Parathyroid adenoma (tissue), 2 donors: ENCODE results near the gene GPR153.

Experiments
- H2AFZ ChIP-seq: fragments of 300-600 bp; sonication (generic); one replicate; pipeline ENCODE4 v1.7.0; 2017; ENCODE audit warnings: antibody characterized with exemption, mild to moderate bottlenecking
- H3K27ac ChIP-seq: fragments of 300-600 bp; sonication (generic); one replicate; pipeline ENCODE4 v1.7.0; 2017
- H3K27me3 ChIP-seq: fragments of 300-600 bp; sonication (generic); one replicate; pipeline ENCODE4 v1.7.0; 2017; ENCODE audit warnings: low read length; ENCODE audit not compliant: control insufficient read depth, insufficient read depth
- H3K36me3 ChIP-seq: fragments of 300-600 bp; sonication (generic); one replicate; pipeline ENCODE4 v1.7.0; 2017; ENCODE audit warnings: low read length; ENCODE audit not compliant: control insufficient read depth, insufficient read depth
- H3K4me1 ChIP-seq: fragments of 300-600 bp; sonication (generic); one replicate; pipeline ENCODE4 v1.7.0; 2017; ENCODE audit warnings: control low read depth
- H3K4me2 ChIP-seq: fragments of 300-600 bp; sonication (generic); one replicate; pipeline ENCODE4 v1.7.0; 2017; ENCODE audit warnings: low read length
- H3K4me3 ChIP-seq: fragments of 300-600 bp; sonication (generic); one replicate; pipeline ENCODE4 v1.7.0; 2017; ENCODE audit warnings: low read depth, low read length
- H3K79me2 ChIP-seq: fragments of 300-600 bp; sonication (generic); one replicate; pipeline ENCODE4 v1.7.0; 2017; ENCODE audit warnings: control low read depth
- H3K9ac ChIP-seq: fragments of 300-600 bp; sonication (generic); one replicate; pipeline ENCODE4 v1.7.0; 2017; ENCODE audit warnings: mild to moderate bottlenecking
- H3K9me3 ChIP-seq: fragments of 300-600 bp; sonication (generic); one replicate; pipeline ENCODE4 v1.7.0; 2017; ENCODE audit warnings: low read length; ENCODE audit not compliant: control insufficient read depth
- TF ChIP-seq, protein P1 (sequence below): fragments of 300-600 bp; sonication (generic); IDR thresholded peaks from one replicate; pipeline ENCODE4 v1.7.0; 2017; ENCODE audit warnings: antibody characterized with exemption, mild to moderate bottlenecking
- donor health status: primary hyperparathyroidism.

Gene GPR153

GRCh38 chr1:6282577-6283270 is 21.8 kb upstream of the GPR153 start:
- no peaks in the 10 kb centered on the region for H3K36me3 ChIP-seq
- H3K4me2 ChIP-seq = no peak overlapping the region
- no peaks in the 10 kb centered on the region for H3K79me2 ChIP-seq
- no peak overlapping the region for H2AFZ ChIP-seq
- H3K9me3 ChIP-seq = no peaks in the 10 kb centered on the region
- H3K27ac ChIP-seq = no peak overlapping the region
- H3K4me3 ChIP-seq = no peak overlapping the region
- no peaks in the 10 kb centered on the region for H3K27me3 ChIP-seq
- TF ChIP-seq, protein P1, sequence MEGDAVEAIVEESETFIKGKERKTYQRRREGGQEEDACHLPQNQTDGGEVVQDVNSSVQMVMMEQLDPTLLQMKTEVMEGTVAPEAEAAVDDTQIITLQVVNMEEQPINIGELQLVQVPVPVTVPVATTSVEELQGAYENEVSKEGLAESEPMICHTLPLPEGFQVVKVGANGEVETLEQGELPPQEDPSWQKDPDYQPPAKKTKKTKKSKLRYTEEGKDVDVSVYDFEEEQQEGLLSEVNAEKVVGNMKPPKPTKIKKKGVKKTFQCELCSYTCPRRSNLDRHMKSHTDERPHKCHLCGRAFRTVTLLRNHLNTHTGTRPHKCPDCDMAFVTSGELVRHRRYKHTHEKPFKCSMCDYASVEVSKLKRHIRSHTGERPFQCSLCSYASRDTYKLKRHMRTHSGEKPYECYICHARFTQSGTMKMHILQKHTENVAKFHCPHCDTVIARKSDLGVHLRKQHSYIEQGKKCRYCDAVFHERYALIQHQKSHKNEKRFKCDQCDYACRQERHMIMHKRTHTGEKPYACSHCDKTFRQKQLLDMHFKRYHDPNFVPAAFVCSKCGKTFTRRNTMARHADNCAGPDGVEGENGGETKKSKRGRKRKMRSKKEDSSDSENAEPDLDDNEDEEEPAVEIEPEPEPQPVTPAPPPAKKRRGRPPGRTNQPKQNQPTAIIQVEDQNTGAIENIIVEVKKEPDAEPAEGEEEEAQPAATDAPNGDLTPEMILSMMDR = no peak
- peaks cover 3% of the 10 kb centered on the region for H3K4me1 ChIP-seq
- no peak overlapping the region for H3K9ac ChIP-seq

- Histone ChIP-seq H3K36me3 (no peaks in the 10 kb centered on the region), H3K4me2 (no peak overlapping the region), H3K9ac (no peak overlapping the region), H3K9me3 (no peaks in the 10 kb centered on the region), H3K4me3 (no peak overlapping the region), H2AFZ (no peak overlapping the region), H3K4me1 (peaks cover 3% of the 10 kb centered on the region), H3K79me2 (no peaks in the 10 kb centered on the region), H3K27me3 (no peaks in the 10 kb centered on the region), H3K27ac (no peak overlapping the region)
- TF ChIP-seq, protein P1 = no peak
Observed at GRCh38 chr1:6281511-6282402, 20.9 kb upstream of the GPR153 start.

DNA sequence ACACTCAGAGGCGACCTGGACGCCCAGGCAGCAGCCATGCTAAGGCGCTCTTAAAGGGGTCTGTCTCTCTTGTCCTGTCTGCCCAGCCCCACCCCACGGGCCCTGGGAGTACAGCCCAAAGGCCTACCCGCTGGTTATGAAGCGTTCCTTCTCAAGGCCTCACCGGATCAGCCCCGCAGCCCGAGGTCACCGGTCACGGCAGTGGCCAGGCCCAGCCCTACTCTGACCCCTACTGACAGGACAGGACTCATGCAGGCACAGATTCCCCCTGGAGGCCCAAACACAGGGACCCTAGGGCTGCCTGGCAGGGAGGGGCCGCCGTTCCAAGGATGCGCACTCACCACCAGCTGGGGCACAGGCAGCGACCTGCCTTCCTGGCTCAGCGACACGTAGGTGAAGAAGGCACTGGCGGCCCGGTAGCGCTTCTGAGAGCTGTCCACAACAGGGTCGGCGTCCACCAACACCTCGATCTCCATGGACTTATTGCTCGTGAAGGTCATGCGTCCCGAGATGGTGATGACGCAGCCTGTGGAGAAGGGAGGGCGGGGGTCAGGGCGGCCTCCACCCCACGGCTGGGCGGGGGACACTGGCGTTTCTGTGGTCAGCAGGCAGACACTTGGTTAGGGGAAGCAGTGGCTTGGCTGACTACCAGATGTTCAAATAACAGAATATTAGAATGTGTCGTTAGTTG is 20.0 kb upstream of the GPR153 start:
- H3K79me2 ChIP-seq = no peaks in the 10 kb centered on the region
- H3K4me2 ChIP-seq = no peak overlapping the region
- no peaks in the 10 kb centered on the region for H3K27me3 ChIP-seq
- no peak overlapping the region for H3K4me3 ChIP-seq
- H2AFZ ChIP-seq = no peak overlapping the region
- peaks cover 5% of the 10 kb centered on the region for H3K4me1 ChIP-seq
- no peaks in the 10 kb centered on the region for H3K9me3 ChIP-seq
- H3K27ac ChIP-seq = no peak overlapping the region
- no peaks in the 10 kb centered on the region for H3K36me3 ChIP-seq
- TF ChIP-seq, protein P1 = no peak
- no peak overlapping the region for H3K9ac ChIP-seq

DNA sequence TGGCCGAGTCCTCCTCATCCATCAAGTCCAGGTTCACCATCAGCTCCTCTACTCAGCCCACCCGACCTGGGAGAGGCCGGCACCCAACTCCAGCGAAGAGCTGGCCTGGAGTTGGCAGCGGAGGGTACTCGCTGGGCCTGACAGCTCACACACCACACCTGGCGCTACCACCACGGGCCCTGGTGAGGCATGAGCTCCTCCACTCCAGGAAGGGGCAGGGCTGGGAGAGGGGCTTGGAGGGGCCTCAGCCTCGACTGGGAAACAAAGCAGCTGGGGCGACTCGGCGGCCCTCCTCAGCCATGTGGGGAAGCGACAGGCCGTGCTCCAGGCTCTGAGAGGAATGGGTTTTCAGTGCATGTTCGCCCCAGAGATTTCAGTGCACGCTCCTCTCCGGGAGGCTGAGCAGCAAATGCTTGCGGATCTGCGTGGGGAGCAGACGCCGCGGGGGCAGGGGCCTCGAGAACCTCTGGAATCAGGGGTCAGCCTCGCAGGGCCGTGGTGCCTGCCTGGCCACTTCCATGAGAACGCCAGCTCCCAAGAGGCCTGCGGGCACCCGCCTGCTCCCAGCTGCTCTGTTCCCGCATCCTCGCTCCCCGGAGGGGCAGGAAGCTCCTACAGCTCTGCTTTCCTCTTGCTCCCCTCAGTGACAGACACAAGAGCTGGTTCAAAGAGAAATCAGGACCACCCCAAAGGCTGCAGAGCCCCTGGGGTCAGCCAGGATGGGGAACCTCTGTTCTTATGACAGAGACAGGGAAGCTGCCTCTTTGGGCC is 18.9 kb upstream of the GPR153 start:
- Histone ChIP-seq H3K36me3 (no peaks in the 10 kb centered on the region), H3K4me1 (peaks cover 5% of the 10 kb centered on the region), H3K79me2 (no peaks in the 10 kb centered on the region), H3K9ac (no peak overlapping the region), H3K27ac (no peak overlapping the region), H3K4me3 (no peak overlapping the region), H3K4me2 (no peak overlapping the region), H3K9me3 (no peaks in the 10 kb centered on the region), H3K27me3 (no peaks in the 10 kb centered on the region), H2AFZ (no peak overlapping the region)
- TF ChIP-seq, protein P1 = no peak
